ENCODE results near the gene COX8C.

DNA sequence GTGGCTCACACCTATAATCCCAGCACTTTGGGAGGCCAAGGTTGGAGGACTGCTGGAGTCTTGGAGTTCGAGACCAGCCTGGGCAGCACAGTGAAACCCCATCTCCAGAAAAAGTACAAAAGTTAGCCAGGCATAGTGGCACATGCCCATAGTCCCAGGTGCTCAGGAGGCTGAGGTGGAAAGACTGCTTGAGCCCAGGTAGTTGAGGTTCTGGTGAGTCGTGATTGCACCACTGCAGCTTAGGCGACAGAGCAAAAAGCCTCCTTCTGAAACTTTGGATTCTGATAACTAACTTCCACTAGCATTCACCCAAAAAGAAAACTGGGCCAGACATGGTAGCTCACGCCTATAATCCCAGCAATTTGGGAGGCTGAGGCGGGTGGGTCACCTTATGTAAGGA lies 20.8 kb upstream of the COX8C start:
- no peak for TF ChIP-seq EZH2 (IDR thresholded peaks at IDR 0.05; ENCODE audit: low read length, missing control alignments)
- TF ChIP-seq, protein P1, sequence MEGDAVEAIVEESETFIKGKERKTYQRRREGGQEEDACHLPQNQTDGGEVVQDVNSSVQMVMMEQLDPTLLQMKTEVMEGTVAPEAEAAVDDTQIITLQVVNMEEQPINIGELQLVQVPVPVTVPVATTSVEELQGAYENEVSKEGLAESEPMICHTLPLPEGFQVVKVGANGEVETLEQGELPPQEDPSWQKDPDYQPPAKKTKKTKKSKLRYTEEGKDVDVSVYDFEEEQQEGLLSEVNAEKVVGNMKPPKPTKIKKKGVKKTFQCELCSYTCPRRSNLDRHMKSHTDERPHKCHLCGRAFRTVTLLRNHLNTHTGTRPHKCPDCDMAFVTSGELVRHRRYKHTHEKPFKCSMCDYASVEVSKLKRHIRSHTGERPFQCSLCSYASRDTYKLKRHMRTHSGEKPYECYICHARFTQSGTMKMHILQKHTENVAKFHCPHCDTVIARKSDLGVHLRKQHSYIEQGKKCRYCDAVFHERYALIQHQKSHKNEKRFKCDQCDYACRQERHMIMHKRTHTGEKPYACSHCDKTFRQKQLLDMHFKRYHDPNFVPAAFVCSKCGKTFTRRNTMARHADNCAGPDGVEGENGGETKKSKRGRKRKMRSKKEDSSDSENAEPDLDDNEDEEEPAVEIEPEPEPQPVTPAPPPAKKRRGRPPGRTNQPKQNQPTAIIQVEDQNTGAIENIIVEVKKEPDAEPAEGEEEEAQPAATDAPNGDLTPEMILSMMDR (conservative IDR thresholded peaks at IDR 0.05 in 1 of 2, IDR thresholded peaks at IDR 0.05 in 1 of 2; ENCODE audit: low read depth in 1 of 2, low read length in 2 of 2) = no peak

All from fibroblast of lung (primary cell).